Measurements from ENCODE around the gene CTNNBL1.

The CTNNBL1 gene

GRCh38 chr20:37904008-37904642 is 210.3 kb downstream of the CTNNBL1 start:
- no peak for DNase-seq (ENCODE audit: low read depth in 1 of 2, low spot score in 1 of 2)
- H3K27me3 ChIP-seq (ENCODE audit: insufficient read depth, poor library complexity, severe bottlenecking) = peaks cover 25% of the 10 kb centered on the region
- no peak overlapping the region for H3K27ac ChIP-seq (replicated peaks)
- H3K4me3 ChIP-seq (replicated peaks; ENCODE audit: insufficient read depth, low read length) = no peak overlapping the region
- TF ChIP-seq POLR2AphosphoS5 (IDR thresholded peaks at IDR 0.05; ENCODE audit: low read depth) (no peak), GABPA (IDR thresholded peaks at IDR 0.05; ENCODE audit: low read depth) (no peak), CTCF (IDR thresholded peaks at IDR 0.05; ENCODE audit: insufficient read depth, low read length) (no peak), REST (IDR thresholded peaks at IDR 0.05; ENCODE audit: insufficient replicate concordance, low read depth) (no peak), SPI1 (IDR thresholded peaks at IDR 0.05; ENCODE audit: borderline replicate concordance, low read depth) (no peak)

- Histone ChIP-seq H3K27ac (replicated peaks) (no peak overlapping the region), H3K27me3 (ENCODE audit: insufficient read depth, poor library complexity, severe bottlenecking) (peaks cover 25% of the 10 kb centered on the region), H3K4me3 (replicated peaks; ENCODE audit: insufficient read depth, low read length) (no peak overlapping the region)
- TF ChIP-seq GABPA (IDR thresholded peaks at IDR 0.05; ENCODE audit: low read depth) (no peak), REST (IDR thresholded peaks at IDR 0.05; ENCODE audit: insufficient replicate concordance, low read depth) (no peak), CTCF (IDR thresholded peaks at IDR 0.05; ENCODE audit: insufficient read depth, low read length) (no peak), SPI1 (IDR thresholded peaks at IDR 0.05; ENCODE audit: borderline replicate concordance, low read depth) (no peak), POLR2AphosphoS5 (IDR thresholded peaks at IDR 0.05; ENCODE audit: low read depth) (no peak)
- DNase-seq (ENCODE audit: low read depth in 1 of 2, low spot score in 1 of 2) = no peak
Measured at GRCh38 chr20:37904845-37905373, 211.1 kb downstream of the CTNNBL1 start.

- no peak for TF ChIP-seq SPI1 (IDR thresholded peaks at IDR 0.05; ENCODE audit: borderline replicate concordance, low read depth)
- TF ChIP-seq CTCF (IDR thresholded peaks at IDR 0.05; ENCODE audit: insufficient read depth, low read length) = no peak
- TF ChIP-seq REST (IDR thresholded peaks at IDR 0.05; ENCODE audit: insufficient replicate concordance, low read depth) = no peak
- TF ChIP-seq GABPA (IDR thresholded peaks at IDR 0.05; ENCODE audit: low read depth) = no peak
- TF ChIP-seq POLR2AphosphoS5 (IDR thresholded peaks at IDR 0.05; ENCODE audit: low read depth) = no peak
- no peak for DNase-seq (ENCODE audit: low read depth in 1 of 2, low spot score in 1 of 2)
- Histone ChIP-seq H3K27me3 (ENCODE audit: insufficient read depth, poor library complexity, severe bottlenecking) (peaks cover 24% of the 10 kb centered on the region), H3K4me3 (replicated peaks; ENCODE audit: insufficient read depth, low read length) (no peak overlapping the region), H3K27ac (replicated peaks) (no peak overlapping the region)
Measured at GRCh38 chr20:37905671-37906613, 212.1 kb downstream of the CTNNBL1 start.
